HCT116 (cell line): ENCODE data around the gene NEK6. TPM values are rescaled to one million over a fixed set of nuclear protein-coding genes. Genes with fewer than 3 reads are reported as not detected.

Experiments used
- ATAC-seq: fragments of 200-7000 bp; cut with Tn5 transposase; 2 replicates; pipeline ENCODE4 v1.9.1; 2020; ENCODE audit warnings: mild to moderate bottlenecking, moderate library complexity
- BruUV-seq: library from RNA; stranded (reverse); fragments of 400-500 nt; replicated peaks from 2 replicates; lab custom pipeline; 2021; lab: Mats Ljungman, UMichigan
- CTCF ChIA-PET: fragments of 300-600 bp; sonication (Branson Sonifier 250); formaldehyde crosslinking; loops from one replicate; lab custom pipeline; 2021; ENCODE audit warnings: antibody characterized with exemption; lab: Charles Lee
- POLR2A ChIA-PET: fragments of 300-600, 350-600 bp; sonication (Branson Sonifier 250); formaldehyde crosslinking; loops from one replicate; lab custom pipeline; 2021; ENCODE audit warnings: antibody characterized with exemption; lab: Charles Lee
- RAD21 ChIA-PET, 2 experiments: fragments of 300-600 bp; sonication (Branson Sonifier 250); formaldehyde crosslinking; loops; one replicate each; lab custom pipeline; 2023; ENCODE audit warnings: low total read pairs in 2 of 2; ENCODE audit not compliant: uncharacterized antibody in 2 of 2, unreplicated experiment in 2 of 2, low non-redundant PET in 1 of 2; lab: Charles Lee
- DNase-seq: peaks from one replicate; pipeline ENCODE4 v3.0.0-alpha.2; 2010; ENCODE audit warnings: low read depth, low spot score
- H2AFZ ChIP-seq: fragments of 200-600 bp; shearing (Covaris generic), sonication (generic); 2 replicates; pipeline ENCODE4 v1.6.1; 2017; ENCODE audit warnings: low read depth, mixed run types, mixed read lengths, antibody characterized with exemption, low read length; ENCODE audit not compliant: poor library complexity, severe bottlenecking
- H3K27ac ChIP-seq: 2 replicates; pipeline ENCODE4 v1.5.1; 2012; ENCODE audit warnings: low read depth, low read length
- H3K27me3 ChIP-seq: fragments of 200-600 bp; sonication (generic); 2 replicates; pipeline ENCODE4 v1.6.1; 2016; ENCODE audit warnings: mixed run types, low read length, mixed read lengths; ENCODE audit not compliant: insufficient read depth
- H3K36me3 ChIP-seq, 2 experiments: fragments of 200-500 bp in 1 of 2; fragments of 200-600 bp in 1 of 2; sonication (Bioruptor generic) in 1 of 2; sonication (generic) in 1 of 2; 2 replicates each; pipeline versions ENCODE4 v1.5.1 to v1.6.1; 2014 to 2016; ENCODE audit warnings: low read length in 2 of 2, inconsistent platforms in 1 of 2, mixed read lengths in 1 of 2, mixed run types in 1 of 2; ENCODE audit not compliant: insufficient read depth in 2 of 2, control insufficient read depth in 1 of 2
- H3K4me1 ChIP-seq, 2 experiments: fragments of 200-600 bp in 1 of 2; sonication (generic) in 1 of 2; 2 replicates each; pipeline versions ENCODE4 v1.5.1 to v1.6.1; 2012 to 2017; ENCODE audit warnings: low read length in 2 of 2, inconsistent platforms in 1 of 2, mild to moderate bottlenecking in 1 of 2, mixed read lengths in 1 of 2, mixed run types in 1 of 2, moderate library complexity in 1 of 2; ENCODE audit not compliant: insufficient read depth in 2 of 2, control insufficient read depth in 1 of 2
- H3K4me2 ChIP-seq: fragments of 200-600 bp; sonication (generic); 2 replicates; pipeline ENCODE4 v1.6.1; 2017; ENCODE audit warnings: mixed run types, low read length, mixed read lengths
- H3K4me3 ChIP-seq, 2 experiments: fragments of 200-600 bp in 1 of 2; sonication (generic) in 1 of 2; replicated peaks in 1 of 2; 2 replicates each; pipeline ENCODE4 v1.5.1; 2011 to 2016; ENCODE audit warnings: low read length in 2 of 2, control low read depth in 1 of 2, low read depth in 1 of 2, mild to moderate bottlenecking in 1 of 2, mixed read lengths in 1 of 2, mixed run types in 1 of 2
- H3K79me2 ChIP-seq: fragments of 200-600 bp; sonication (generic); 2 replicates; pipeline ENCODE4 v1.6.1; 2017; ENCODE audit warnings: mild to moderate bottlenecking, mixed run types, low read length, moderate library complexity, mixed read lengths; ENCODE audit not compliant: insufficient read depth
- H3K9ac ChIP-seq: fragments of 200-600 bp; sonication (generic); 2 replicates; pipeline ENCODE4 v1.6.1; 2016; ENCODE audit warnings: low read length, mixed read lengths
- H3K9me2 ChIP-seq: fragments of 200-600 bp; sonication (generic), shearing (Covaris generic); 2 replicates; pipeline ENCODE4 v1.6.1; 2017; ENCODE audit warnings: mixed run types, mild to moderate bottlenecking, moderate library complexity; ENCODE audit not compliant: insufficient read depth
- H3K9me3 ChIP-seq, 2 experiments: fragments of 200-500 bp in 1 of 2; fragments of 200-600 bp in 1 of 2; sonication (Bioruptor generic) in 1 of 2; sonication (generic) in 1 of 2; 2 replicates each; pipeline ENCODE4 v1.6.1; 2014 to 2017; ENCODE audit warnings: low read length in 2 of 2, mixed read lengths in 2 of 2, inconsistent platforms in 1 of 2, low read depth in 1 of 2, mild to moderate bottlenecking in 1 of 2, mixed run types in 1 of 2, moderate library complexity in 1 of 2; ENCODE audit not compliant: control insufficient read depth in 1 of 2, insufficient read depth in 1 of 2
- H4K20me1 ChIP-seq: fragments of 200-600 bp; sonication (generic), shearing (Covaris generic); 2 replicates; pipeline ENCODE4 v1.6.1; 2017; ENCODE audit warnings: mixed run types, mild to moderate bottlenecking, moderate library complexity; ENCODE audit not compliant: insufficient read depth
- CEBPB ChIP-seq: IDR thresholded peaks from 2 replicates; pipeline ENCODE4 v1.6.1; 2012; ENCODE audit warnings: low read depth
- EGR1 ChIP-seq: IDR thresholded peaks from 2 replicates; pipeline ENCODE4 v1.6.1; 2012; ENCODE audit warnings: low read depth
- EZH2 ChIP-seq: fragments of 200-600 bp; sonication (generic); IDR thresholded peaks from 2 replicates; pipeline ENCODE4 v1.6.1; 2017; ENCODE audit warnings: antibody characterized with exemption, mixed run types
- EZH2phosphoT487 ChIP-seq: fragments of 200-600 bp; IDR thresholded peaks from 2 replicates; pipeline ENCODE4 v1.6.1; 2018; ENCODE audit warnings: antibody characterized with exemption, borderline replicate concordance
- JUND ChIP-seq: IDR thresholded peaks from 2 replicates; pipeline ENCODE4 v1.6.1; 2012
- POLR2A ChIP-seq: IDR thresholded peaks from 2 replicates; pipeline ENCODE4 v1.7.0; 2011; ENCODE audit warnings: borderline replicate concordance; ENCODE audit not compliant: insufficient read depth, insufficient read length; ENCODE audit errors: extremely low read depth
- POLR2AphosphoS5 ChIP-seq: IDR thresholded peaks from 2 replicates; pipeline ENCODE4 v1.6.1; 2011; ENCODE audit warnings: mild to moderate bottlenecking, low read depth, low read length, moderate library complexity
- SP1 ChIP-seq: IDR thresholded peaks from 2 replicates; pipeline ENCODE4 v1.6.1; 2012; ENCODE audit warnings: low read depth
- YY1 ChIP-seq: IDR thresholded peaks from 2 replicates; pipeline ENCODE4 v1.6.1; 2011; ENCODE audit warnings: low read length, low read depth, moderate library complexity, mild to moderate bottlenecking; ENCODE audit not compliant: insufficient replicate concordance; ENCODE audit errors: extremely low read depth
- ZBTB33 ChIP-seq: IDR thresholded peaks from 2 replicates; pipeline ENCODE4 v1.6.1; 2011; ENCODE audit warnings: mild to moderate bottlenecking, low read length, moderate library complexity; ENCODE audit not compliant: insufficient replicate concordance; ENCODE audit errors: extremely low read depth
- intact Hi-C: fragments of 100-400 bp; cut with micrococcal nuclease; formaldehyde crosslinking; loops from 2 replicates; pipeline ENCODE4 v1.10.0; 2022
- total RNA-seq: library from RNA; stranded (reverse); gene quantifications from one replicate; pipeline ENCODE4 v1.2.1, GENCODE V29; 2021; ENCODE audit not compliant: unreplicated experiment
- TF ChIP-seq, protein P1 (sequence below): IDR thresholded peaks from 2 replicates; pipeline ENCODE4 v1.6.1; 2012

NEK6 gene
- total RNA-seq, 1 experiment from 2014 or later: 40.8 TPM

DNA sequence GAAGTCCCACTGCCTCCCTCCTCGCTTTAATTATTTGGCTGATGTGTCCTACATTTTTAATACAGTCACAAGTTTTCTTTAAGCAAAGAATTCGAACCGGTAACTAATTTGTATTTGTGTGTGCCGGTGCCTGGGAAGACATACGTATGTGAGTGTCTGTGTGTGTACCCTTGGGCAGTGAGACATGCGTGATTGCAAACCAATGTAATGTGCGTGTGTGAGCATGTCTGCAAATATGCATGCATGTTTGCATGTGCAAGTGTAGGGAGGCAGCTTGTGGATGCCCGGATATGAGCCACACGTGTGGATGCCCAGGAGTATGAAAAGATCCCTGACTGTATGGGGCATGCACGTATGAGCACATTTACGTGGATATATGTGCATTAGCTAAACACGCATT lies 44.4 kb upstream of the NEK6 start:
- intact Hi-C loops: no loop called here
- ATAC-seq: no peak
- Histone ChIP-seq H3K27me3 (no peaks in the 10 kb centered on the region), H3K4me3 (no peak overlapping the region), H3K4me1 (peaks cover 1 to 6% of the 10 kb centered on the region in 2 experiments; a peak in 3 of 4 replicates), H3K9ac (no peak overlapping the region), H3K79me2 (no peaks in the 10 kb centered on the region), H3K27ac (no peak overlapping the region), H3K36me3 (no peaks in the 10 kb centered on the region), H3K4me2 (no peak overlapping the region), H3K9me2 (no peaks in the 10 kb centered on the region), H4K20me1 (no peaks in the 10 kb centered on the region), H3K9me3 (no peaks in the 10 kb centered on the region), H2AFZ (no peak overlapping the region)
- ChIA-PET RAD21 (no interaction called here), CTCF (no interaction called here), POLR2A (no interaction called here)
- TF ChIP-seq YY1 (no peak), SP1 (no peak), ZBTB33 (no peak), CEBPB (no peak), EZH2phosphoT487 (no peak), EGR1 (no peak), POLR2AphosphoS5 (no peak), JUND (no peak), EZH2 (no peak), POLR2A (no peak)
- TF ChIP-seq, protein P1, sequence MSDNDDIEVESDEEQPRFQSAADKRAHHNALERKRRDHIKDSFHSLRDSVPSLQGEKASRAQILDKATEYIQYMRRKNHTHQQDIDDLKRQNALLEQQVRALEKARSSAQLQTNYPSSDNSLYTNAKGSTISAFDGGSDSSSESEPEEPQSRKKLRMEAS: no peak
- DNase-seq: no peak
- no TSS peak for BruUV-seq
